ENCODE measurements around the gene NDRG3.

DNA sequence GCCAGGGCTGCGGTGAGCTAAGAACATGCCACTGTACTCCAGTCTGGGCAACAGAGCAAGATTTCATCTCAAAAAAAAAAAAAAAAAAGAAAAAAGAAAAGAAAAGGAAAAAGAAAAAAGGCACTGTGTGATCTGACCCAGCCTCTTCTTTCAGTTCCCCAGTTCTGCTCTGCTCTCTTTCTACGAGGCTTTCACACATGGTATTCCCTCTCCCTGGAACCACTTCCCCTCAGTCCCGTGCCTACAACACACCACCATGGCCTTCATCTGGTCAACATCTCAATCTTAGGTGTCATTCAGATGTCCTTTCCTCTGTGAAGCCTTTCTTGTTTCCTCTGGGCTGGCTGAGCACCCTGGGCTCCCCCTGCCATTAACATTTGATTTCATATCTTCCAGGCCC is 29.9 kb upstream of the NDRG3 start:
- TF ChIP-seq, protein P1, sequence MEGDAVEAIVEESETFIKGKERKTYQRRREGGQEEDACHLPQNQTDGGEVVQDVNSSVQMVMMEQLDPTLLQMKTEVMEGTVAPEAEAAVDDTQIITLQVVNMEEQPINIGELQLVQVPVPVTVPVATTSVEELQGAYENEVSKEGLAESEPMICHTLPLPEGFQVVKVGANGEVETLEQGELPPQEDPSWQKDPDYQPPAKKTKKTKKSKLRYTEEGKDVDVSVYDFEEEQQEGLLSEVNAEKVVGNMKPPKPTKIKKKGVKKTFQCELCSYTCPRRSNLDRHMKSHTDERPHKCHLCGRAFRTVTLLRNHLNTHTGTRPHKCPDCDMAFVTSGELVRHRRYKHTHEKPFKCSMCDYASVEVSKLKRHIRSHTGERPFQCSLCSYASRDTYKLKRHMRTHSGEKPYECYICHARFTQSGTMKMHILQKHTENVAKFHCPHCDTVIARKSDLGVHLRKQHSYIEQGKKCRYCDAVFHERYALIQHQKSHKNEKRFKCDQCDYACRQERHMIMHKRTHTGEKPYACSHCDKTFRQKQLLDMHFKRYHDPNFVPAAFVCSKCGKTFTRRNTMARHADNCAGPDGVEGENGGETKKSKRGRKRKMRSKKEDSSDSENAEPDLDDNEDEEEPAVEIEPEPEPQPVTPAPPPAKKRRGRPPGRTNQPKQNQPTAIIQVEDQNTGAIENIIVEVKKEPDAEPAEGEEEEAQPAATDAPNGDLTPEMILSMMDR (IDR thresholded peaks at IDR 0.05; ENCODE audit: low read length): no peak
- TF ChIP-seq EZH2 (optimal IDR thresholded peaks at IDR 0.05; ENCODE audit: low read depth, low read length) (no peak), EZH2phosphoT487 (IDR thresholded peaks at IDR 0.05; ENCODE audit: low read length) (no peak)
